Astrocyte of the spinal cord (primary cell): ENCODE data around the gene CTXND1.
A peak's percentile ranks its signal among the peaks of the same experiment; 100 is the strongest.

ENCODE experiments used
- DNase-seq: peaks from one replicate; pipeline ENCODE4 v3.0.0; 2011; ENCODE audit warnings: low read depth, low spot score
- H3K4me3 ChIP-seq: 2 replicates; pipeline ENCODE4 v1.5.1; 2011; ENCODE audit warnings: low read depth, mild to moderate bottlenecking, low read length, moderate library complexity
- CTCF ChIP-seq: IDR thresholded peaks from 2 replicates; pipeline ENCODE4 v1.5.1; 2012; ENCODE audit warnings: low read depth, mild to moderate bottlenecking, low read length, inconsistent platforms
- in situ Hi-C: cut with HindIII; loops from 2 replicates; pipeline ENCODE4 v1.10.0; 2017; ENCODE audit warnings: low sequenced_read_pairs

The CTXND1 gene

GRCh38 chr15:80155001-80155377, 97.0 kb downstream of the CTXND1 start:
- TF ChIP-seq CTCF = no peak
- no peak for DNase-seq
- no peak overlapping the region for H3K4me3 ChIP-seq
- in situ Hi-C loops = no loop called here

GRCh38 chr15:80154336-80154735, 97.7 kb downstream of the CTXND1 start:
- no peak overlapping the region for H3K4me3 ChIP-seq
- in situ Hi-C loops = no loop called here
- no peak for DNase-seq
- no peak for TF ChIP-seq CTCF

- no peak overlapping the region for H3K4me3 ChIP-seq
- TF ChIP-seq CTCF = no peak
- DNase-seq = no peak
- in situ Hi-C loops = no loop called here
Observed at GRCh38 chr15:80153900-80154299, 98.1 kb downstream of the CTXND1 start.

- H3K4me3 ChIP-seq = peak within 1 kb of the TSS; percentile 66
- in situ Hi-C loops = no loop called here
- no peak for TF ChIP-seq CTCF
- peak; percentile 62 for DNase-seq
Observed at GRCh38 chr15:80152896-80153876, 98.8 kb downstream of the CTXND1 start, which contains the start of gene FAH. Gene FAH, plus strand, starts transcription at chr15:80152999. Its CDS starts 56 bp downstream, at chr15:80153055.

- TF ChIP-seq CTCF = no peak
- in situ Hi-C loops = no loop called here
- DNase-seq = peak; percentile 95
- H3K4me3 ChIP-seq = peak overlapping the region; percentile 66
Observed at GRCh38 chr15:80152180-80152895, 99.7 kb downstream of the CTXND1 start.

- no peak overlapping the region for H3K4me3 ChIP-seq
- no peak for TF ChIP-seq CTCF
- in situ Hi-C loops = no loop called here
- DNase-seq = no peak
Observed at GRCh38 chr15:80151576-80151975, 100.4 kb downstream of the CTXND1 start.
